Neuronal stem cell (in vitro differentiated cells): ENCODE results near the gene TAF12.
"Not testable (repeated sequence)": the region's sequence is repeated elsewhere in the genome, so short reads cannot be mapped to it uniquely, and the experiment has no call there.

Source experiments
- DNase-seq: peaks from one replicate; pipeline ENCODE4 v3.0.0-alpha.2; 2013; ENCODE audit warnings: low spot score
- H2AFZ ChIP-seq: one replicate; pipeline ENCODE4 v1.6.1; 2013; ENCODE audit warnings: mild to moderate bottlenecking, low read length, inconsistent platforms
- H2AK5ac ChIP-seq: 2 replicates; pipeline ENCODE4 v1.6.1; 2013; ENCODE audit warnings: low read depth, mild to moderate bottlenecking, inconsistent platforms, low read length, moderate library complexity, mixed read lengths
- H2BK120ac ChIP-seq: 2 replicates; pipeline ENCODE4 v1.6.1; 2013; ENCODE audit warnings: low read depth, mild to moderate bottlenecking, inconsistent platforms, low read length, moderate library complexity, mixed read lengths
- H2BK12ac ChIP-seq: one replicate; pipeline ENCODE4 v1.6.1; 2013; ENCODE audit warnings: low read length, inconsistent platforms
- H2BK15ac ChIP-seq: 2 replicates; pipeline ENCODE4 v1.6.1; 2013; ENCODE audit warnings: mild to moderate bottlenecking, low read length, inconsistent platforms, mixed read lengths
- H2BK5ac ChIP-seq: one replicate; pipeline ENCODE4 v1.6.1; 2013; ENCODE audit warnings: inconsistent platforms, mild to moderate bottlenecking, low read length, moderate library complexity
- H3K14ac ChIP-seq: one replicate; pipeline ENCODE4 v1.6.1; 2013; ENCODE audit warnings: low read length, inconsistent platforms
- H3K18ac ChIP-seq: 2 replicates; pipeline ENCODE4 v1.6.1; 2013; ENCODE audit warnings: low read length, inconsistent platforms
- H3K23ac ChIP-seq: 2 replicates; pipeline ENCODE4 v1.6.1; 2013; ENCODE audit warnings: low read depth, mild to moderate bottlenecking, mixed read lengths, low read length, inconsistent platforms; ENCODE audit not compliant: poor library complexity
- H3K27ac ChIP-seq: replicated peaks from 3 replicates; pipeline ENCODE4 v1.5.1; 2013; ENCODE audit warnings: low read length, inconsistent platforms
- H3K27me3 ChIP-seq, 3 experiments: 2 replicates each; pipeline ENCODE4 v1.6.1; 2013; ENCODE audit warnings: low read length in 3 of 3, mild to moderate bottlenecking in 2 of 3, inconsistent platforms in 1 of 3, low read depth in 1 of 3, mixed read lengths in 1 of 3, moderate library complexity in 1 of 3; ENCODE audit not compliant: control insufficient read depth in 3 of 3, insufficient read depth in 3 of 3
- H3K36me3 ChIP-seq, 2 donors: replicated peaks in 1 of 2; 2 replicates each; pipeline ENCODE4 v1.6.1; 2013; ENCODE audit warnings: low read length in 2 of 2; ENCODE audit not compliant: control insufficient read depth in 2 of 2, insufficient read depth in 2 of 2
- H3K4ac ChIP-seq: 2 replicates; pipeline ENCODE4 v1.6.1; 2013; ENCODE audit warnings: inconsistent platforms, mild to moderate bottlenecking, low read length, moderate library complexity
- H3K4me1 ChIP-seq, 2 donors: 1 replicate in 1 of 2; 2 replicates in 1 of 2; pipeline ENCODE4 v1.6.1; 2013; ENCODE audit warnings: low read length in 2 of 2, low read depth in 1 of 2; ENCODE audit not compliant: control insufficient read depth in 2 of 2, insufficient read depth in 1 of 2
- H3K4me2 ChIP-seq: one replicate; pipeline ENCODE4 v1.6.1; 2013; ENCODE audit warnings: mild to moderate bottlenecking, low read length, inconsistent platforms; ENCODE audit not compliant: insufficient read depth, poor library complexity, severe bottlenecking
- H3K4me3 ChIP-seq, 2 donors: 2 replicates each; pipeline ENCODE4 v1.5.1; 2013; ENCODE audit warnings: low read length in 2 of 2, mild to moderate bottlenecking in 2 of 2, inconsistent platforms in 1 of 2, moderate library complexity in 1 of 2
- H3K79me1 ChIP-seq: one replicate; pipeline ENCODE4 v1.6.1; 2013; ENCODE audit warnings: low read depth, mild to moderate bottlenecking, inconsistent platforms, low read length, moderate library complexity
- H3K9ac ChIP-seq: one replicate; pipeline ENCODE4 v1.6.1; 2013; ENCODE audit warnings: mild to moderate bottlenecking, low read depth, low read length, inconsistent platforms; ENCODE audit not compliant: poor library complexity
- H3K9me3 ChIP-seq, 2 donors: replicated peaks in 1 of 2; 2 replicates each; pipeline versions ENCODE3 to v1.6.1; 2013; ENCODE audit warnings: low read length in 2 of 2, mild to moderate bottlenecking in 2 of 2, inconsistent platforms in 1 of 2, low read depth in 1 of 2, mixed read lengths in 1 of 2, moderate library complexity in 1 of 2; ENCODE audit not compliant: control insufficient read depth in 2 of 2, insufficient read depth in 1 of 2
- H4K8ac ChIP-seq: one replicate; pipeline ENCODE4 v1.6.1; 2013; ENCODE audit warnings: low read depth, mild to moderate bottlenecking, inconsistent platforms, low read length, moderate library complexity
- H4K91ac ChIP-seq: one replicate; pipeline ENCODE4 v1.6.1; 2013; ENCODE audit warnings: low read length, low read depth, mild to moderate bottlenecking, inconsistent platforms; ENCODE audit not compliant: poor library complexity
- WGBS, 2 donors: extraction: QIAGEN DNeasy Blood & Tissue Kit; methylation state at CpG; one replicate each; pipeline ENCODE4 v1.1.7; 2013; ENCODE audit warnings: missing lambda C conversion rate in 2 of 2, mixed read lengths in 1 of 2; ENCODE audit not compliant: insufficient read length in 2 of 2, insufficient replicate concordance in 1 of 2; ENCODE audit errors: extremely low coverage in 2 of 2; 5-methylcytosine and 5-hydroxymethylcytosine counted together

The TAF12 gene

GRCh38 chr1:28596276-28596675 lies 46.6 kb downstream of the TAF12 start:
- WGBS, 2 donors = no CpG with 5 or more reads among the region's 11 CpGs
- not testable (repeated sequence) for H3K4me1 ChIP-seq, H3K23ac ChIP-seq, H2BK12ac ChIP-seq, H3K27ac ChIP-seq, H2BK15ac ChIP-seq, H3K18ac ChIP-seq, H2BK120ac ChIP-seq, H3K9ac ChIP-seq, H2BK5ac ChIP-seq, H3K4me2 ChIP-seq, DNase-seq, H3K4me3 ChIP-seq, H3K79me1 ChIP-seq, H3K4ac ChIP-seq, H2AFZ ChIP-seq, H4K8ac ChIP-seq, H3K14ac ChIP-seq, H4K91ac ChIP-seq, H3K9me3 ChIP-seq, H2AK5ac ChIP-seq, H3K36me3 ChIP-seq
- H3K27me3 ChIP-seq = peaks cover 0 to 11% (median 0%) of the 10 kb centered on the region in 3 experiments

GRCh38 chr1:28595412-28596191 lies 47.3 kb downstream of the TAF12 start:
- no CpG with 5 or more reads among the region's 10 CpGs for WGBS, 2 donors
- Histone ChIP-seq H2BK5ac (no peak overlapping the region), H3K4ac (no peak overlapping the region)

GRCh38 chr1:28594686-28595411 lies 48.0 kb downstream of the TAF12 start:
- not testable (repeated sequence) for H3K4ac ChIP-seq, H3K9ac ChIP-seq, H2BK120ac ChIP-seq, H4K8ac ChIP-seq, H2BK12ac ChIP-seq, H3K14ac ChIP-seq, H3K36me3 ChIP-seq, H3K4me3 ChIP-seq, DNase-seq, H3K27ac ChIP-seq, H4K91ac ChIP-seq, H3K9me3 ChIP-seq, H3K18ac ChIP-seq, H3K4me2 ChIP-seq, H2AFZ ChIP-seq, H2AK5ac ChIP-seq, H2BK5ac ChIP-seq, H3K79me1 ChIP-seq, H3K23ac ChIP-seq, H2BK15ac ChIP-seq, H3K4me1 ChIP-seq
- WGBS, 2 donors = no CpG with 5 or more reads among the region's 7 CpGs
- H3K27me3 ChIP-seq = peaks cover 0 to 11% (median 0%) of the 10 kb centered on the region in 3 experiments

More at GRCh38 chr1:28595412-28596191, 47.3 kb downstream of the TAF12 start:
- Histone ChIP-seq H3K79me1 (no peaks in the 10 kb centered on the region), H3K27ac (no peak overlapping the region), H2AK5ac (no peak overlapping the region), H3K4me3 (no peak overlapping the region), H3K4me2 (no peak overlapping the region), H4K8ac (no peak overlapping the region), H4K91ac (no peak overlapping the region), H2AFZ (no peak overlapping the region), H3K23ac (no peak overlapping the region), H2BK15ac (no peak overlapping the region), H3K9me3 (peaks cover 0 to 2% of the 10 kb centered on the region in 2 donors), H3K14ac (no peak overlapping the region), H3K4me1 (peaks cover 0 to 4% of the 10 kb centered on the region in 2 donors), H3K9ac (no peak overlapping the region), H3K27me3 (peaks cover 0 to 11% (median 0%) of the 10 kb centered on the region in 3 experiments), H3K18ac (no peak overlapping the region), H2BK120ac (no peak overlapping the region), H2BK12ac (no peak overlapping the region), H3K36me3 (peaks cover 0 to 4% of the 10 kb centered on the region in 2 donors)
- DNase-seq = no peak

- H3K9me3 ChIP-seq, H3K36me3 ChIP-seq, H2BK12ac ChIP-seq, H2BK15ac ChIP-seq, H4K8ac ChIP-seq, H3K27ac ChIP-seq, H2BK5ac ChIP-seq, H3K23ac ChIP-seq, DNase-seq, H2BK120ac ChIP-seq, H3K79me1 ChIP-seq, H2AFZ ChIP-seq, H3K4me1 ChIP-seq, H4K91ac ChIP-seq, H3K4me3 ChIP-seq, H3K18ac ChIP-seq, H3K9ac ChIP-seq, H3K4me2 ChIP-seq, H3K4ac ChIP-seq, H2AK5ac ChIP-seq, H3K14ac ChIP-seq: not testable (repeated sequence)
- no CpG with 5 or more reads among the region's 3 CpGs for WGBS, 2 donors
- H3K27me3 ChIP-seq = peaks cover 0 to 11% (median 0%) of the 10 kb centered on the region in 3 experiments
These were observed 48.9 kb downstream of the TAF12 start for GRCh38 chr1:28593988-28594356.
